NCI-H2171 treated with DMSO at 0.1 percent for 48 hours (cell line): Measurements from ENCODE around the gene FRRS1.
A peak's percentile ranks its signal among the peaks of the same experiment; 100 is the strongest.
"Not testable (repeated sequence)": the region's sequence is repeated elsewhere in the genome, so short reads cannot be mapped to it uniquely, and the experiment has no call there.

Source experiments
- DNase-seq: peaks from one replicate; lab custom pipeline; 2025; lab: John Stamatoyannopoulos, UW

Gene FRRS1

GRCh38 chr1:99764909-99765308 lies 1.5 kb downstream of the FRRS1 start:
- DNase-seq = no peak

GRCh38 chr1:99764439-99764838 lies 2.0 kb downstream of the FRRS1 start:
- DNase-seq = no peak

- DNase-seq = no peak
Observed at GRCh38 chr1:99763956-99764355, 2.5 kb downstream of the FRRS1 start.

DNA sequence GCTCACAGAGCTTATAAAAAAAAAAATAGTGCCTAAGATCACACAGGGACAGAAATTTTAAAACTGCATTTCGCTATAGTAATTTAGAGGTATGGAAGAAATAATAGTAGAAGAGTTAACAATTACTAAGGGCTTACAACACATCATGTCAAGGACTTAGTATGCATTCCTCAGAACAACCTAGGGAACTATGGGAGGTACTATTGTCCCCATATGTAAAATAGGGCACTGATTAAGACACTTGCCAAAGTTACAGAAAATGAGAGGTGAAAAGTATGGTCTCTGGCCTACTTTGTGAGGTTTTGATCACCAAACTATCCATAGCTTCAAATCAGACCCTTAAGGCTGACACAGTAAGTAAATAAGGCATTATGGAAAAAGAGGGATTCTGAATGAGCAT lies 4.7 kb downstream of the FRRS1 start:
- no peak for DNase-seq

DNA sequence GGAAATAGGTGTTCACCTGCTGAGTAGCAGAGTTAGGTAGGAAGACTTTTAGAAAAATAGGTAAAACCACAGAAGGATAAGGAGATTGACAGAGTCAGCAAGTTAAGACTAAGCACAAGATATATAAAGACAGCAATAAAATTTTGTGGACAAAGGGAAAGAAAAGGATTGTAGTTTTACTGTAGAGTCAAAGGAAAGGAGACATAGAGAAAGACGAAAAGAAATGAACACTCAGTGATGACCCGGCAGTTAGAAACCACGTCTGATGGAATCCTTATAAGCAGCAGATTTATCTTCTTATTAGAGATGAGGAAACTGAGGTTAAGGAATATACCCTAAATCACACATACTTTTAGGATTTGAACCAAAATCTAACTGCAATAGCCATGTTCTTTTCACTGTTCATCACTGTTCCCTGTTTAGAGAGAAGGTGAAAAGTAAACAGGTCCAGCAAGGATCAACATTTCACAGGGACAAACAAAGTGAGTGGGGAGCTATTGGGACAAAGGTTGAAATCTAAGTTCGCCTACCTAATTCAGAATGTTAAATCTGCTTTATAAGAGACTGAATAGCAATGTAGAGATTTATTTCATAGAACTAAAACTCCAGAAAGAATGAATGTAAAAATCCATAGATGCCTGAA lies 6.8 kb downstream of the FRRS1 start:
- no peak for DNase-seq

GRCh38 chr1:99758686-99759517 lies 7.5 kb downstream of the FRRS1 start:
- DNase-seq = not testable (repeated sequence)

- no peak for DNase-seq
Observed at GRCh38 chr1:99758073-99758511, 8.3 kb downstream of the FRRS1 start.

- DNase-seq = no peak
Observed at GRCh38 chr1:99756598-99756997, 9.8 kb downstream of the FRRS1 start.

- no peak for DNase-seq
Observed at GRCh38 chr1:99755664-99756063, 10.8 kb downstream of the FRRS1 start.

DNA sequence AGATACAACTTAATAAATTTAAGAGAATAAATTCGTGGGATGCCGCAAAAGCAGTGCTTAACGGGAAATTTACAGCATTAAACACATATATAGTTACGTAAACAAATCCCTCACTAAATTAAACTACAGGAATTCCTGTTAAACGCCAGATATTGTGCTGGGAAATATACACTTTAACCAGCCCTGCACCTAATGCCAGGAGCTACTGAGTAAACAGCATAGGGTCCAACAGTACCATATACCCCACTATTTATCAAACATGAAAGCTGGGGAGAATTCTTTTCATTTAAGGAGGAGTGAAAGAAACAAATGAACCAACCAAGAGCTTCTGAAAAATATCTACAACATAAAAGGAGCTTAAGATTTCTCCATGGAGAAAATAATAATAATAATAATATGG lies 11.7 kb downstream of the FRRS1 start:
- DNase-seq = no peak

- no peak for DNase-seq
Observed at GRCh38 chr1:99754055-99754626, 12.3 kb downstream of the FRRS1 start.

- DNase-seq = no peak
Observed at GRCh38 chr1:99751877-99752504, 14.4 kb downstream of the FRRS1 start.

GRCh38 chr1:99749504-99750347 lies 16.7 kb downstream of the FRRS1 start:
- DNase-seq = no peak

DNA sequence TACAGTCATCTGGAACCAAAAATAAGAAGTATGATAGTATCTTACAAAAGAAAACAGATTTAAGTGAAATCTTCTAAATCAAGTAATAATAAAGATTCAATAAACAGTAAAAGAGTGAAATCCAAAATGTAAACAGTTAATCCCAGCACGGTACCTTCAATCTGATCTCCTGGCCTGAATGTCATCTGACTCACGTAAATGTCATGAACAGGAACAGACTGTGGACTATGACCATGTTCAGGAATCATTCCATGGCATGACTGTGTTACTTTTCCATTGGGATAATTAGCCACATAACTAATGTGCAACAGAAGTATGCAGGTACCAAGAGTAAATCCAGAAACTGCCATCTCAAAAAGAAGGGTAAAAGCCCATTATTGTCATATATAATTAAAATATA lies 18.0 kb downstream of the FRRS1 start:
- DNase-seq = no peak

GRCh38 chr1:99745684-99746083 lies 20.8 kb downstream of the FRRS1 start:
- no peak for DNase-seq

DNA sequence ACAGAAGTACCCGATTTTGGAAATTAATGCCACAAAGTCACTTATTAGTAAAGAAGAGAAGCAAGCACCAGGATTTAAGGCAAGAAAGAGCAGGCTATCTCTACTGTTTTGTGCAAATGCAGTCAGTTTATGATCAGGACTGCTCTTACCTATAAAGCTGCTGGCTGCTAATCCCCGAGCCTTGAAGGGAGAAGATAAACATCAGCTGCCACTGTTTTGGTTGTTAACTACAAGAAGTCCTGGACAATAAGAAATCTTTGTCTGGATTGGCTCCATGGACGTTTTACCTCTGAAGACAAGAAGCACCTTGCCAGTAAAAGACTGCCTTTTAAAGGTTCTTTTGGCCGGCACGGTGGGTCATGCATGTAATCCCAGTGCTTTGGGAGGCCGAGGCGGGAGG lies 21.4 kb downstream of the FRRS1 start:
- no peak for DNase-seq

- DNase-seq = no peak
Observed at GRCh38 chr1:99740141-99740540, 26.3 kb downstream of the FRRS1 start.

- no peak for DNase-seq
Observed at GRCh38 chr1:99738858-99739465, 27.5 kb downstream of the FRRS1 start.

GRCh38 chr1:99737016-99737415 lies 29.4 kb downstream of the FRRS1 start:
- peak; percentile 64 for DNase-seq

- DNase-seq = no peak
Observed at GRCh38 chr1:99735852-99736251, 30.6 kb downstream of the FRRS1 start.

GRCh38 chr1:99731384-99731783 lies 35.1 kb downstream of the FRRS1 start:
- no peak for DNase-seq
